HG03060 (cell line): ENCODE data around the gene SMIM45.

Source experiments
- ATAC-seq: cut with Tn5 transposase; IDR thresholded peaks from one replicate; pipeline ENCODE4 v1.9.1; 2021; ENCODE audit warnings: low read depth, moderate number of reproducible peaks; ENCODE audit not compliant: unreplicated experiment

Gene SMIM45

GRCh38 chr22:41915035-41915785 is 36.7 kb upstream of the SMIM45 start, which contains the start of gene SHISA8:
SHISA8 (minus strand) TSS chr22:41915074; CDS start chr22:41914667, 407 bp downstream.
- no peak for ATAC-seq

- no peak for ATAC-seq
Observed at GRCh38 chr22:41915786-41916493, 36.0 kb upstream of the SMIM45 start.

GRCh38 chr22:41916745-41917358 is 35.1 kb upstream of the SMIM45 start:
- no peak for ATAC-seq

DNA sequence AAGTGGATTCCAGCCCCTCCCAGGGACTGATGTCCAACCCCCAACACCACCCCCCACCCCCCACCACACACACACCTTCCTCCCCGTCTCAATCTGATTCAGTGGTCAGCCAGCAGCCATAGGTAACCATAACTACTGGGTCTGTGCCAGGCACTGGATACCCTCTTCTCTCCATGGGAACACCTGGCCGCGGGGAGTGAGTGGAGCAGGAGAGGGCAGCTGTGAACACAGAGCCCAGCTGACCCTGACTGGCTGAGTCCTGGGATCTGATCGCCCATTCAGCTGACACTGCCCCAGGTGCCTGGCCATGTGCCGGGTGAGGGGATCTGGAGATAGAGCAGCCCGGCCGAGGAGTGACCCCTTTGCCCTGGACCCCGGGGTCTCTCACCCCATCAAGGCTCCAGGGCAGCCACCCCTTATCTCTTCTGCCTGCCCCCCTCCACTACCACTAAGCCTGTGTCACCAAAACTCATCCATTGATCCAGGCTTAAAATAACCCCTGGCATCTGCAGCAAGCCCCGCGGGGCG is 34.5 kb upstream of the SMIM45 start:
- ATAC-seq = no peak

DNA sequence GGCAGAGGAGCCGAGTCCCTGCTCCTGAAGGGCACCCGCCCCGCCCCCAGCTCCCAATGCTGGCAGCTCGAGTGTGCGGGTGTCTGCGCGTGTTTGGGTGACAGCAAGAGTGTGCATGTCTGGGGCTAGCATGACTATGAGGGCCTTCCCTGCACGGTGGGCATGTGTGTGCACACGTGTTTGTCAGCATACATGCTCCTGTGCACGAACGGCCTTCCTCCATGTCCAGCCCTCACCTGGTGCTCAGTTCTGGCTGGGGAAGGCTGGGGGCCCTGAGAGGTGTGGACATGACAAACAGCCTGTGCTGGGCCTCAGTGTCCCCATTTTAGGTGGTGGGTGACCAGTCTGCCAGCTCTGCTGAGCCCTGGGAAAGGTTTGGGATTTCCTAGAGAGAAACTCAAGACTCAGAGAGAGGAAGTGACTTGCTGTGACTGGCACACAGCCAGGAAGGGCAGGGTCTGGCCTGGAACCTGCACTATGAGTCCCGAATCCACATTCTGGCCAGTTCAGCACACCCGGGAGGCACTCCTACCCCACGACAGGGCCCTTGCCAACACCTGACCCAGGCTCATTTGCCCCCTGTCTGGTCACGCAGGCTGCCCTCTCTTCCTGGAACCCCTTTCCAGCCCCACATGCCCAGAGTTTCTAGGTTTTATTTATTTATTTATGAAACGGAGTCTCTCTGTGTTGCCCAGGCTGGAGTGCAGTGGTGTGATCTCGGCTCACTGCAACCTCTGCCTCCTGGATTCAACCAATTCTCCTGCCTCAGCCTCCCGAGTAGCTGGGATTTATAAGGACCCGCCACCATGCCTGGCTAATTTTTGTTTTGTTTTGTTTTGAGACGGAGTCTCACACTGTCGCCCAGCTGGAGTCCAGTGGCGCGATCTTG is 33.8 kb upstream of the SMIM45 start:
- no peak for ATAC-seq

GRCh38 chr22:41919357-41920224 is 32.4 kb upstream of the SMIM45 start:
- ATAC-seq = no peak

DNA sequence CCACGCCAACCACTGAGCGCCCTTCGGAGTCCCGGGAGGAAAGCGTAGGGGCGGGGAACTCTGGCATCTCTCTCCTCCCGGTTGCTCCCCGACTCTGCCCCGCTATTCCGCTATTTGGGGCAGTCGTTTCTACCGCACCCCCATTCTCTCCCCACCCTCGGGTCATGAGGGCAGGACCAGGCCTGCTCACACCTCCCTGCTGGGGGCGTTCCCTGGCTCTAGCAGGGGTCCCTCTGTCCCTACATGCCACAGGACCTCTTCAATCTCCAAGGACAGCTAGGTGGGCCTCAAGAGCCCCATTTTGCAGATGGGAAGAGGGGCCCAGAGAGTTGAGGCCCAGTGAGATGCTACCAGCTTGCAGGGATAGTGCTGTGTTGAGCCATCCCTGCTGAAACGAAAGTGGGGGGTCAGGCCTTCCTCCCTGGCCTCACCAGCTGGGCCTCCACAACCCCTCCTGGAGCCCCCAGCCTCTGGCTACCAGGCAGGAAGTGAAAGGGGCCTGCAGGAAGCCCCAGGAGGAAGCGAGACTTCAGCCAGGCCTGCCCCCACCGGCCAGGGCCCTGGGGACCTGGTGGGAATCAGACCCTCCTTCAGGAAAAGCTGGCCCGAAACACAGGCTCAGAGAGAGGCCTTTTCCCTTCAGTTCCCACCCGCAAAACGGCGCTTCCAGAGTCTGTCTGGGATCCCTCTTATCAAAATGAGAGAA is 31.5 kb upstream of the SMIM45 start:
- ATAC-seq = no peak

DNA sequence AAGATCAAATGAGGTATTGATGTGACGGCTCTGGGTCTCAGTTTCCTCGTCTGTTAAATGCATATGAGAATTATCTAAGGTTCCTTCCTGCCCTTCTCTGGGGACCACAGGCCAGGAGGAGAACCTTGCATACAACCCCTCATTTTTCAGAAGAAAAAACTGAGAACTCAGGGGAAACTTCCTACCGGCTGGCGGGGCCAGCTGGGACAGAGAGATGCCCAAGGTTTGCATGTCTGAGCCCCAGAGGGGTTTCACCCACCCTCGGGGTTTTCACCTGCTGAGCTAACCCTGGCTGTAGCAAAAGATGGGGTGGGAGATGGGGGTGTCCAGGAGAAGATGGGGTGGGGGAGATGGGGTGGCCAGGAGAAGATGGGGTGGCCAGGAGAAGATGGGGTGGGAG is 29.6 kb upstream of the SMIM45 start:
- no peak for ATAC-seq

DNA sequence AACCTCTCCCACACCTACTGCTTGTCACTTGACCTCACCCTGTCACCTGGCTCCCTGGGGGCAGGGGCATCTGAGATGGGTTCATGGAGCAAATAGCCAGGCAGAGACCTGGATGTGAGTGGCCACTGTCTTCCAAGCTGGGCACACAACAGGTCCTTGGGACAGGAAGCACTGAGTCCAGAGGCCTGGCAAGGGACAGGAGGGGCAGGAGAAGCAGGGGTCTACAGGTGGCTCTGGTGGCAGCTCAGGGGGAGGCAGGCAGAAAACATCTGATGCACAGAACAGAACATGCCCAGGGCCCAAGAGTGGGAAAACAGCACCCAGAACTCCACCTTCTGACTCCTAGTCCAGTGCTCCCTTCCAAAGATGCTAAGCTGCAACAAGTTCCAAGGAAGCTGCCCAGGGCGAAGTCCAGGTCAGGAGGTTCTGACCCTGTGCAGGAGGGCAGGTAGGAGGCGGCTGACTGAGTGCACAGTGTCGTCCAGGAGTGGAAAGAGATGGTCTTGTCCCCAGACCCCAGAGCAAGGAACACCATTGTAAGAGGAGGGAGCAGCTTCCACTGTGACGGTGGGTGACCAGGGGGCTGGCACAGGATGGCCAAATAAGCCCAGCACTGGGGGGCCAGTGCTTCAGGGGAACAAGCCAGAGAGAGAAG is 28.9 kb upstream of the SMIM45 start:
- no peak for ATAC-seq

DNA sequence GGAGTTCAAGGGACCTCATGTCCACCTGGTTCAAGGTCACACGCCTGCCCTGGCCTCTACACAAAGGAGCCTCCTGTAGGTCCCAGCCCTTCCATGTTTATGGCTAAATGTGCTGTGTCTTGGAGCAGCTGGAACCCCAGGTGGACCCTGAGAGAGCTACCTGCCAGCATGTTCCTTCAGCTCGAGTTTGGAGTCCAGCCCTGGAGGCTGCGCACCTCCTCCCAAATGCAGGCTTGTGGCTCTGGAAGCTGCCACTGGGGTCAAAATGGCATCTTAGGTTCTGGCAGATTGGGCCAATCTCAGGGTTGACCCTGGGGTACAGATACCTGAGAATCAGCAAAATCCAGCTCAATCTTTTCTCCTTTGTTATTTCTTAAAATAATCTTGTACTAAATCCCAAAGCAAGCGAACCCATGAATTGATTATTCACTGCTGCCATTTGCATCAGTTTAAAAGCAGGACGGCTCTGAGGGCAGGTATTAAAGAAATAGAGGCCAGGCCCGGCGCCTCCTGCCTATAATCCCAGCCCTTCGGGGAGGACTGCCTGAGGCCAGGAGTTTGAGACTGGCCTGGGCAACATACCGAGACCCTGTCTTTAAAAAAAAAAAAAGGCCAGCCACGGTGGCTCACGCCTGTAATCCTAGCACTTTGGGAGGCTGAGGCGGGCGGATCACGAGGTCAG is 28.2 kb upstream of the SMIM45 start:
- ATAC-seq = no peak

GRCh38 chr22:41925783-41926460 is 26.0 kb upstream of the SMIM45 start:
- no peak for ATAC-seq

DNA sequence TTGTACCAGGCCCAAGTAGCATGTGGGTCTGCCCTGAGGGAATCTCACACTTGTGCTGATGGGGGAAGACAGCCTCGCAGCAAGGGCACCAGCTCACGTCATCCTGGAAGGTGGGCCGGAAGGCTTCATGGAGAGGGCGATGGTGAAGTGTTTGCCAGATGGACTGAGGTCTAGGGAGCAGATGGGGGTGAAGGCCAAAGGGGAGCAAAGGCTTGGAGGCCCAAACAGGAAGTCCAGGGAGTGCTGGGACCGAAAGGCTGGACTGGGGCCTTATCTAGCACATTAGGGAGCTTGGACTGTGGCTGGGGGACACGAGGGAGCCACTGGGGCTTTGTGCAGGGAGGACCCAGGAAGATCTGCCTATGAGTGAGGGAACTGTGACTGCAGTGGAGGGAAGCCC is 24.1 kb upstream of the SMIM45 start:
- no peak for ATAC-seq

DNA sequence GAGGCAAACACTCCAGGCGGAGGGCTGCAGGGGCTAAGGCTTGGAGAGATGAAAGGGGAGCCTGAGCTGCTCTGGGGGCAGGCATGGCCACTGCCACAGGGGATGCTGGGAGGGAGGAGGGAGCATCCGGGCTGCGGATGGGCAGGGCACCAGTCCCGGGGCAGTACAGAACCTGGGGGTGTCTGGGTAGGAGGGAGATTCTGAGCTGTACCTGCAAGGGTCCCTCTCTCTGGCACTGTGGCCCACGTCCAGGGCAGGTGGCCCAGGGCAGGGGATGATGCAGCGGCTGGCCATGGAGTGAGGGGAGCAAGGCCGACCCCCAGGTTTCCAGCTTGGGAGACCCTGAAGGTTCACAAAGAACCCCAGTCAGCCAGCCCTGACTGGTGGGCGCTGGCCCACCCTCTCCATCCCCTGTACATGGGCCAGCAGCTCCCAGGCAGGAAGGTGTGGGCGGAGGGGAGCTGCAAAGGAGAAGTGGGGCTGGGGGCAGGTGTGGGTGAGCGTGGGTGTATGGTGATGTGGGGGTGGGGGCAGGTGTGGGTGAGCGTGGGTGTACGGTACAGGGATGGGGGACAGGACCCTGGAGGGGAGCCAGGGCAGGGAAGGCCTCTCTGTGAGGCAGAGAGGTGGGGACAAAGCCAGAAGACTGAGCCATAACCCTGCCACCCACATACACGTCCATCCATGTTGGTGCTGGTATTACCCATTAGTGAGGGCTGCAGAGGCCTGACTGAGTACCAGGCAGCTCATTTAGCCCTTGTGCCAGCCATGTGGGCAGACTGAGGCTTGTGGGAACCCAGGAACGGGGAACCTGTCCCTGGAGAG is 23.1 kb upstream of the SMIM45 start:
- ATAC-seq = no peak

- no peak for ATAC-seq
Observed at GRCh38 chr22:41929418-41929810, 22.5 kb upstream of the SMIM45 start.

DNA sequence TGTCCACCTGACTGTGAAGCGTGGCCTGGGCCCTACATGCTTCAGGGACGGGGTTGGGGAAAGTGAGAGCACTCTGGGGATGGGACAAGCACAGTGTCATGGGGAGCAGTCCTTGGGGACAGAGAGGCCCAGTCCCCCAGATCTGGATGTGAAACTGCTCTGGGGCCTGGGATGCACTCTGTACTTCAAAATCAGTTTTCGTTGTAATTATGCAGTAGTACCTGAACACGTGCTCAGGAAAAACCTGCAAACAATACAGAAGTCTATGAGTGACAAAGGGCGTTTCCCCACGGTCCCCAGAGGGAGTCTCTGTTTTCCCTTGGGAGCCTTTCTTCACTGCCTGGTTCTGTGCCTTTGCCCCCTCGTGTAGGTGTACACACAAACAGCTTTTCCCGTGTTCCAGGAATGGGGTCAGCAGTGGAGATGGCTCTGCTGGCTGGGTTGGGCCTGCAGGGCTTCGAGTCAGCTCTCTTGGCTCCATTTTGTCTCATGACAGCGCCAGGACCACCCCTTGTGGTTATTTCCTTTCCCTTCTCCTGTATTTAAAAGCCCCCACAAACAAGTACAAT is 20.2 kb upstream of the SMIM45 start:
- no peak for ATAC-seq

GRCh38 chr22:41932353-41932752 is 19.6 kb upstream of the SMIM45 start:
- no peak for ATAC-seq
